Measurements from ENCODE around the gene TMSB4X.

- TF ChIP-seq CTCF (IDR thresholded peaks at IDR 0.05) = no peak
- TF ChIP-seq POLR2A (IDR thresholded peaks at IDR 0.05) = no peak
Measured at GRCh38 chrX:12984603-12985319, 9.9 kb downstream of the TMSB4X start.

Measured in esophagus squamous epithelium (tissue), 4 donors.